H9 (cell line): ENCODE data around the gene LAMA3. TPM values are rescaled to one million over a fixed set of nuclear protein-coding genes. Genes with fewer than 3 reads are reported as not detected.

Experiments
- DNase-seq: peaks from one replicate; pipeline ENCODE4 v3.0.0-alpha.2; 2017
- H2AFZ ChIP-seq: one replicate; pipeline ENCODE4 v1.6.1; 2013; ENCODE audit warnings: mild to moderate bottlenecking, low read length, control low read depth, moderate library complexity
- H2AK5ac ChIP-seq: 2 replicates; pipeline ENCODE4 v1.6.1; 2013; ENCODE audit warnings: low read length, control low read depth, mixed read lengths; ENCODE audit not compliant: insufficient read length
- H2BK120ac ChIP-seq: one replicate; pipeline ENCODE4 v1.6.1; 2013; ENCODE audit warnings: low read depth, mild to moderate bottlenecking, low read length, control low read depth, inconsistent platforms; ENCODE audit not compliant: poor library complexity, severe bottlenecking
- H2BK12ac ChIP-seq: 2 replicates; pipeline ENCODE4 v1.6.1; 2013; ENCODE audit warnings: low read length, control low read depth, mixed read lengths, low read depth; ENCODE audit not compliant: insufficient read length
- H2BK15ac ChIP-seq: 2 replicates; pipeline ENCODE4 v1.6.1; 2013; ENCODE audit warnings: low read depth, low read length, control low read depth
- H2BK20ac ChIP-seq: one replicate; pipeline ENCODE4 v1.6.1; 2013; ENCODE audit warnings: low read depth, mild to moderate bottlenecking, low read length, control low read depth, inconsistent platforms; ENCODE audit not compliant: poor library complexity, severe bottlenecking
- H2BK5ac ChIP-seq: 2 replicates; pipeline ENCODE4 v1.6.1; 2013; ENCODE audit warnings: low read length, control low read depth, mixed read lengths; ENCODE audit not compliant: insufficient read length
- H3K14ac ChIP-seq: 2 replicates; pipeline ENCODE4 v1.6.1; 2013; ENCODE audit warnings: low read length, control low read depth; ENCODE audit not compliant: insufficient read depth
- H3K18ac ChIP-seq: 2 replicates; pipeline ENCODE4 v1.6.1; 2013; ENCODE audit warnings: low read depth, mild to moderate bottlenecking, mixed read lengths, low read length, control low read depth; ENCODE audit not compliant: insufficient read length
- H3K23ac ChIP-seq: 2 replicates; pipeline ENCODE4 v1.6.1; 2013; ENCODE audit warnings: low read length, control low read depth, mixed read lengths, low read depth; ENCODE audit not compliant: insufficient read length
- H3K23me2 ChIP-seq: 2 replicates; pipeline ENCODE4 v1.6.1; 2013; ENCODE audit warnings: low read depth, mild to moderate bottlenecking, mixed read lengths, low read length, control low read depth; ENCODE audit not compliant: insufficient read length, poor library complexity, severe bottlenecking
- H3K27ac ChIP-seq: 2 replicates; pipeline ENCODE4 v1.5.1; 2013; ENCODE audit warnings: low read length, control low read depth, mixed read lengths, low read depth; ENCODE audit not compliant: insufficient read length
- H3K27me3 ChIP-seq: 2 replicates; pipeline ENCODE4 v1.6.1; 2013; ENCODE audit warnings: low read length, control low read depth, inconsistent platforms; ENCODE audit not compliant: insufficient read depth
- H3K4ac ChIP-seq: 2 replicates; pipeline ENCODE4 v1.6.1; 2013; ENCODE audit warnings: low read depth, mild to moderate bottlenecking, control low read depth, inconsistent platforms, low read length, moderate library complexity
- H3K4me1 ChIP-seq: 2 replicates; pipeline ENCODE4 v1.6.1; 2013; ENCODE audit warnings: low read length, control low read depth, inconsistent platforms; ENCODE audit not compliant: insufficient read depth
- H3K4me2 ChIP-seq: 2 replicates; pipeline ENCODE4 v1.6.1; 2013; ENCODE audit warnings: low read length, control low read depth, mixed read lengths; ENCODE audit not compliant: insufficient read length, insufficient read depth
- H3K56ac ChIP-seq: 2 replicates; pipeline ENCODE4 v1.6.1; 2013; ENCODE audit warnings: low read depth, mild to moderate bottlenecking, mixed read lengths, low read length, control low read depth; ENCODE audit not compliant: insufficient read length
- H3K79me1 ChIP-seq: 2 replicates; pipeline ENCODE4 v1.6.1; 2013; ENCODE audit warnings: low read depth, mild to moderate bottlenecking, moderate library complexity, low read length, control low read depth, inconsistent platforms; ENCODE audit not compliant: insufficient read depth, poor library complexity, severe bottlenecking
- H3K79me2 ChIP-seq: 2 replicates; pipeline ENCODE4 v1.6.1; 2013; ENCODE audit warnings: low read length, control low read depth, inconsistent platforms; ENCODE audit not compliant: insufficient read depth
- H3K9ac ChIP-seq: 2 replicates; pipeline ENCODE4 v1.6.1; 2013; ENCODE audit warnings: low read length, control low read depth, mixed read lengths; ENCODE audit not compliant: insufficient read length; ENCODE audit errors: extremely low read depth
- H3K9me3 ChIP-seq: one replicate; pipeline ENCODE4 v1.6.1; 2013; ENCODE audit warnings: low read depth, low read length, inconsistent platforms; ENCODE audit not compliant: control insufficient read depth
- H3T11ph ChIP-seq: one replicate; pipeline ENCODE4 v1.6.1; 2013; ENCODE audit warnings: mild to moderate bottlenecking, low read length, control low read depth, inconsistent platforms
- H4K20me1 ChIP-seq: one replicate; pipeline ENCODE4 v1.6.1; 2013; ENCODE audit not compliant: control insufficient read depth, insufficient read length, insufficient read depth
- H4K5ac ChIP-seq: 2 replicates; pipeline ENCODE4 v1.6.1; 2013; ENCODE audit warnings: low read depth, mild to moderate bottlenecking, mixed read lengths, low read length, control low read depth; ENCODE audit not compliant: insufficient read length
- H4K8ac ChIP-seq: replicated peaks from 2 replicates; pipeline ENCODE4 v1.6.1; 2013; ENCODE audit warnings: low read length, control low read depth, mixed read lengths, low read depth; ENCODE audit not compliant: insufficient read length
- H4K91ac ChIP-seq: 2 replicates; pipeline ENCODE4 v1.6.1; 2013; ENCODE audit warnings: low read depth, mild to moderate bottlenecking, moderate library complexity, mixed read lengths, low read length, control low read depth; ENCODE audit not compliant: insufficient read length
- H3K27ac Mint-ChIP-seq, 3 experiments: 2 replicates in 2 of 3; 3 replicates in 1 of 3; pipeline ENCODE4 v1.8.0; 2020 to 2021; ENCODE audit warnings: mixed read lengths in 3 of 3, mild to moderate bottlenecking in 1 of 3, moderate library complexity in 1 of 3
- H3K27me3 Mint-ChIP-seq: 2 replicates; pipeline ENCODE4 v1.8.0; 2021; ENCODE audit warnings: low read depth, mild to moderate bottlenecking, moderate library complexity, mixed read lengths
- H3K36me3 Mint-ChIP-seq, 3 experiments: 2 replicates in 2 of 3; 3 replicates in 1 of 3; pipeline ENCODE4 v1.8.0; 2020 to 2021; ENCODE audit warnings: low read depth in 3 of 3, mixed read lengths in 3 of 3; ENCODE audit not compliant: insufficient read depth in 1 of 3
- H3K4me1 Mint-ChIP-seq, 2 experiments: 2 replicates each; pipeline ENCODE4 v1.8.0; 2020; ENCODE audit warnings: mixed read lengths in 2 of 2
- H3K4me3 Mint-ChIP-seq, 2 experiments: 2 replicates in 1 of 2; 3 replicates in 1 of 2; pipeline ENCODE4 v1.8.0; 2020 to 2021; ENCODE audit warnings: mild to moderate bottlenecking in 2 of 2, mixed read lengths in 2 of 2, moderate library complexity in 1 of 2
- H3K9me3 Mint-ChIP-seq, 2 experiments: 2 replicates in 1 of 2; 3 replicates in 1 of 2; pipeline ENCODE4 v1.8.0; 2020; ENCODE audit warnings: mild to moderate bottlenecking in 2 of 2, mixed read lengths in 2 of 2, moderate library complexity in 1 of 2
- CTCF ChIP-seq: fragments of 200-600 bp; sonication (generic); conservative IDR thresholded peaks from 3 replicates; pipeline ENCODE4 v1.8.0; 2021; ENCODE audit warnings: antibody characterized with exemption, mild to moderate bottlenecking
- whole genome bisulfite sequencing: extraction: QIAGEN DNeasy Blood & Tissue Kit; methylation state at CpG from one replicate; pipeline ENCODE4 v1.1.7; 2013; ENCODE audit warnings: missing lambda C conversion rate, low lambda C conversion rate, mixed read lengths; ENCODE audit not compliant: insufficient read length; ENCODE audit errors: extremely low coverage; 5-methylcytosine and 5-hydroxymethylcytosine counted together
- total RNA-seq: library from RNA; stranded (reverse); gene quantifications from 2 replicates; pipeline ENCODE4 v1.2.1, GENCODE V29; 2021

The LAMA3 gene
- total RNA-seq, 1 experiment from 2014 or later: 0.33 TPM

DNA sequence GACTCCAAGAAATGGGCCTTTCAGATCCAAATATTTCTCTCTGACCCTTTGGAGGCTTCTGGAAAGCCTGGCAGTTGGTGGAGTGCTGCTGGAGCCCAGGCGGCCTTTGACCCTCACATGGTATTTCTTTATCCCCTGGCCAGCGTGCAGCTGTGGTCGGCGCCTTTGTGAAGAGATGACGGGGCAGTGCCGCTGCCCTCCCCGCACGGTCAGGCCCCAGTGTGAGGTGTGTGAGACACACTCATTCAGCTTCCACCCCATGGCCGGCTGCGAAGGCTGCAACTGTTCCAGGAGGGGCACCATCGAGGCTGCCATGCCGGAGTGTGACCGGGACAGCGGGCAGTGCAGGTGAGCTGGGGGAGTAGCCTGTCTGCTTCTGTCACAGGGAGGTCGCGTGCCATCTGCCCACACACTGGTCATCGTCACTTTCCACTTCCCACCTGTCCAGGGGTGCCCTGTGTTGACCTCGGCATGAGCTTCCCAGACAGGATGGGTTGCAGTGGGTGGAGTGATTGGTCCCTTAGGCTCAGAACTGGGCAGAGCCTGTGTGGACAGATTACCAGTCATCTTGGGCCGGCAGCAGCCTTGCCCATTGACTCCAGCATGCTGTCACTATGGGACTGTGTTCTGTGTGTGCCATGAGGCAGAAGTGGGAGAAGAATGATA, 158.2 kb downstream of the LAMA3 start:
- Histone ChIP-seq H3K23ac (no peak overlapping the region), H4K5ac (no peak overlapping the region), H3K9me3 (no peaks in the 10 kb centered on the region), H3K4me2 (no peak overlapping the region), H3K9ac (no peak overlapping the region), H3K27ac (no peak overlapping the region), H2BK20ac (no peak overlapping the region), H2AFZ (no peak overlapping the region), H4K91ac (no peak overlapping the region), H3K56ac (no peak overlapping the region), H3K79me1 (no peaks in the 10 kb centered on the region), H3K23me2 (no peaks in the 10 kb centered on the region), H3K14ac (no peak overlapping the region), H2AK5ac (no peak overlapping the region), H4K8ac (no peak overlapping the region), H3T11ph (no peak overlapping the region), H2BK12ac (no peak overlapping the region), H3K4me1 (peaks cover 2% of the 10 kb centered on the region; the same call in 1 of the 2 replicates), H3K18ac (no peak overlapping the region), H4K20me1 (no peaks in the 10 kb centered on the region), H2BK5ac (no peak overlapping the region), H3K27me3 (no peaks in the 10 kb centered on the region), H2BK15ac (no peak overlapping the region), H3K79me2 (no peaks in the 10 kb centered on the region), H3K4ac (no peak overlapping the region), H2BK120ac (no peak overlapping the region)
- H3K4me3 Mint-ChIP-seq: no peak overlapping the region
- peaks cover 26 to 32% of the 10 kb centered on the region in 2 experiments for H3K4me1 Mint-ChIP-seq
- no peaks in the 10 kb centered on the region for H3K9me3 Mint-ChIP-seq
- H3K36me3 Mint-ChIP-seq: no peaks in the 10 kb centered on the region
- WGBS: no CpG with 5 or more reads among the region's 19 CpGs
- DNase-seq: no peak
- H3K27ac Mint-ChIP-seq: no peak overlapping the region
- H3K27me3 Mint-ChIP-seq: peaks cover 3% of the 10 kb centered on the region
- TF ChIP-seq CTCF: no peak
